Common myeloid progenitor, CD34-positive (primary cell): ENCODE measurements around the gene UGT1A6.
"Not testable (repeated sequence)": the region's sequence is repeated elsewhere in the genome, so short reads cannot be mapped to it uniquely, and the experiment has no call there.

ENCODE experiments used
- CTCF ChIA-PET: fragments of 350-600 bp; sonication (Branson Sonifier 250); formaldehyde crosslinking; loops from one replicate; lab custom pipeline; 2021; ENCODE audit warnings: antibody characterized with exemption; lab: Charles Lee
- POLR2A ChIA-PET: fragments of 350-600 bp; sonication (Branson Sonifier 250); formaldehyde crosslinking; loops from one replicate; lab custom pipeline; 2021; ENCODE audit warnings: antibody characterized with exemption; lab: Charles Lee
- DNase-seq, 3 donors: peaks; one replicate each; pipeline versions ENCODE4 v3.0.0 to v3.0.0-alpha.2; 2013
- H3K27ac ChIP-seq, 2 experiments: 1 replicate in 1 of 2; 2 replicates in 1 of 2; pipeline ENCODE4 v1.7.0; 2013; ENCODE audit warnings: inconsistent platforms in 2 of 2, low read length in 2 of 2, mild to moderate bottlenecking in 2 of 2, low read depth in 1 of 2, moderate library complexity in 1 of 2; ENCODE audit not compliant: severe bottlenecking in 2 of 2, insufficient read depth in 1 of 2, poor library complexity in 1 of 2
- H3K27me3 ChIP-seq, 5 experiments: replicated peaks in 2 of 5; 1 replicate in 3 of 5; 2 replicates in 2 of 5; pipeline versions ENCODE4 v1.6.1 to v1.7.0; 2013; ENCODE audit warnings: low read length in 4 of 5, mild to moderate bottlenecking in 2 of 5, moderate library complexity in 2 of 5, inconsistent platforms in 1 of 5; ENCODE audit not compliant: insufficient read depth in 5 of 5, control insufficient read depth in 4 of 5
- H3K36me3 ChIP-seq, 4 experiments: 1 replicate in 2 of 4; 2 replicates in 2 of 4; pipeline versions ENCODE4 v1.6.1 to v1.7.0; 2013; ENCODE audit warnings: low read length in 3 of 4, control low read depth in 1 of 4, mild to moderate bottlenecking in 1 of 4; ENCODE audit not compliant: control insufficient read depth in 4 of 4, insufficient read depth in 4 of 4
- H3K4me1 ChIP-seq, 4 experiments: 1 replicate in 3 of 4; 2 replicates in 1 of 4; pipeline versions ENCODE4 v1.6.1 to v1.7.1; 2013; ENCODE audit warnings: low read length in 3 of 4, mild to moderate bottlenecking in 3 of 4, control low read depth in 1 of 4, inconsistent platforms in 1 of 4, moderate library complexity in 1 of 4; ENCODE audit not compliant: control insufficient read depth in 4 of 4, insufficient read depth in 4 of 4; ENCODE audit errors: control extremely low read depth in 1 of 4
- H3K4me3 ChIP-seq, 7 experiments: 1 replicate in 4 of 7; 2 replicates in 3 of 7; pipeline versions ENCODE4 v1.5.1 to v1.7.0; 2013; ENCODE audit warnings: mild to moderate bottlenecking in 7 of 7, low read length in 6 of 7, moderate library complexity in 6 of 7, inconsistent platforms in 2 of 7, low read depth in 2 of 7, control low read depth in 1 of 7; ENCODE audit not compliant: insufficient read depth in 4 of 7, control insufficient read depth in 1 of 7; ENCODE audit errors: extremely low read depth in 1 of 7
- H3K9me3 ChIP-seq, 5 experiments: 1 replicate in 4 of 5; 2 replicates in 1 of 5; pipeline versions ENCODE4 v1.6.1 to v1.7.1; 2013; ENCODE audit warnings: low read length in 4 of 5, mild to moderate bottlenecking in 2 of 5, inconsistent platforms in 1 of 5, low read depth in 1 of 5, moderate library complexity in 1 of 5; ENCODE audit not compliant: control insufficient read depth in 4 of 5, insufficient read depth in 2 of 5; ENCODE audit errors: control extremely low read depth in 1 of 5
- WGBS: methylation state at CpG from one replicate; pipeline ENCODE4 v1.1.5; 2013; ENCODE audit not compliant: insufficient coverage; 5-methylcytosine and 5-hydroxymethylcytosine counted together

Gene UGT1A6

DNA sequence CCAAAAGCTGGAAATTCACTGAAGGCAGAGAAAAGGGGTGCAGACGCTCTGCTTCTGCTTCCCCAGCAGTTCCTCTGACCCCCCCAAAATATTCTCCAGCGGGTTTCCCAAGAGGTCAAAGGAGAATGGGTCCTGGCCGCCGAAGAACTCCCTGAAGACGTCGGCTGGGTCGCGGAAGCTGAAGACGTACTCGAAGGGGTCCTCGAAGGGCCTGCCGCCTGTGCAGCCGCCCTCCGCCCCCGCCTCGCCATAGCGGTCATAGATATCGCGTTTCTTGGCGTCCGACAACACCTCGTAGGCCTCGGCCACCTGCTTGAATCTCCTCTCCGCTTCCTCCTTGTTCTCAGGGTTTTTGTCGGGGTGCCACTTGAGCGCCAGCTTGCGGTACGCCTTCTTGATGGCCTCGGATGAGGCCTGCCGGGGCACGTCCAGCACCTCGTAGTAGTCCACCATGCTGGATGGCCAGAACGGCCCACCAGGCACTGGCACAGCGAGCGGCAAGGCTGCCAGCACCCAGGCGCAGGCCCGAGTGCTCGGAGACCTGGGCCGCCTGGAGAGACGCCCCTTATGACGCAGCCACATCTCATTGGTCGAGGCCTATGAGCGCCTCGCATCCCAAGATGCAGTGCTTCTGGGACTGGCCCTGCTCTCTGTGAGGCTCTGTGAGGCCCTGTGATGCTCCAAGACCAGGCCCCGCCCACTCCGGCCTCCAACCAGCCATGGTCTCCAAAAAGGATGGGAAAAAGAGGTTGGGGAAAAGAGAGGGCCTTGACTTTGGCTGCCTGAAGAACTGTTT, 51.0 kb downstream of the UGT1A6 start:
- CTCF ChIA-PET: no interaction called here

GRCh38 chr2:233745073-233745755, 52.5 kb downstream of the UGT1A6 start:
- no peaks in the 10 kb centered on the region for H3K36me3 ChIP-seq
- DNase-seq: no peak
- H3K4me1 ChIP-seq: no peaks in the 10 kb centered on the region
- POLR2A ChIA-PET: no interaction called here
- 93% methylated on average over 2 of the region's 5 CpGs for WGBS
- no peak overlapping the region for H3K4me3 ChIP-seq
- H3K27ac ChIP-seq: no peak overlapping the region
- peaks cover 0 to 12% (median 2%) of the 10 kb centered on the region in 5 experiments for H3K27me3 ChIP-seq
- CTCF ChIA-PET: no interaction called here
- H3K9me3 ChIP-seq: peaks cover 0 to 1% (median 0%) of the 10 kb centered on the region in 5 experiments

More for the DNA sequence above, 51.0 kb downstream of the UGT1A6 start:
- DNase-seq: no peak
- no peak overlapping the region for H3K4me3 ChIP-seq
- H3K36me3 ChIP-seq: no peaks in the 10 kb centered on the region
- H3K27me3 ChIP-seq: peaks cover 0 to 12% (median 2%) of the 10 kb centered on the region in 5 experiments
- WGBS: 97% methylated on average over 35 of the region's 46 CpGs
- H3K9me3 ChIP-seq: peaks cover 0 to 1% (median 0%) of the 10 kb centered on the region in 5 experiments
- POLR2A ChIA-PET: no interaction called here
- no peaks in the 10 kb centered on the region for H3K4me1 ChIP-seq
- no peak overlapping the region for H3K27ac ChIP-seq

DNA sequence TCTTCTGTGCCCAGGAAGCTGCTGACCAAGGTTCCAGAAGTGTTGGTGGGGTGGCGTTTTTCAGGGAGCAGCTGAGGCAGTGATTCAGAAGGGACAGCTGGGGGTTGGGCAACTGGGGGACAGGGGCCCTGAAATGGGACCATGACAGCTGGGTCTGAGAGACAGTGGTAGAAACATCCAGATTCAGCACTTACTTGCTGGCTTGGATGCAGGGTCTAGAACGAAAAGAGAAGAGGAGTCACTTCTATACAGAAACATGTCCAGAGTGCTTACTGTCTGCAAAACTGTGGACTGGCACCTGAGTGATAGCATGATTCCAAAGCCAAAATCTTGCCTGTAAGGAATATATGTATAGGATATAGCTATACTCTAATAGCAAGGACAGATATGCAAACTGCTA, 53.1 kb downstream of the UGT1A6 start:
- 89% methylated on average over 2 of the region's 2 CpGs for WGBS
- CTCF ChIA-PET: not testable (repeated sequence)

GRCh38 chr2:233746475-233747282, 54.0 kb downstream of the UGT1A6 start:
- Histone ChIP-seq H3K4me3 (no peak overlapping the region), H3K36me3 (no peaks in the 10 kb centered on the region), H3K9me3 (peaks cover 0 to 7% (median 3%) of the 10 kb centered on the region in 5 experiments), H3K27me3 (peaks cover 0 to 12% (median 0%) of the 10 kb centered on the region in 5 experiments), H3K4me1 (no peaks in the 10 kb centered on the region), H3K27ac (no peak overlapping the region)
- ChIA-PET POLR2A (no interaction called here), CTCF (no interaction called here)
- no peak for DNase-seq
- WGBS: 90% methylated on average over 8 of the region's 10 CpGs

More for the DNA sequence above, 53.1 kb downstream of the UGT1A6 start:
- H3K36me3 ChIP-seq, H3K9me3 ChIP-seq, DNase-seq, H3K4me1 ChIP-seq, H3K4me3 ChIP-seq, POLR2A ChIA-PET, H3K27ac ChIP-seq: not testable (repeated sequence)
- H3K27me3 ChIP-seq: peaks cover 0 to 12% (median 2%) of the 10 kb centered on the region in 5 experiments

DNA sequence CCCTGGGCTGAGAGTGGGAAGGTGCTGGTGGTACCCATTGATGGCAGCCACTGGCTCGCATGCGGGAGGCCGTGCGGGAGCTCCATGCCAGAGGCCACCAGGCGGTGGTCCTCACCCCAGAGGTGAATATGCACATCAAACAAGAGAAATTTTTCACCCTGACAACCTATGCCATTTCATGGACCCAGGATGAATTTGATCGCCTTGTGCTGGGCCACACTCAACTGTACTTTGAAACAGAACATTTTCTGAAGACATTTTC, 54.5 kb downstream of the UGT1A6 start:
- DNase-seq: no peak
- H3K27me3 ChIP-seq: peaks cover 0 to 12% (median 0%) of the 10 kb centered on the region in 5 experiments
- H3K4me3 ChIP-seq: no peak overlapping the region
- H3K27ac ChIP-seq: no peak overlapping the region
- 89% methylated on average over 6 of the region's 6 CpGs for WGBS
- ChIA-PET POLR2A (no interaction called here), CTCF (no interaction called here)
- no peaks in the 10 kb centered on the region for H3K4me1 ChIP-seq
- peaks cover 0 to 7% (median 3%) of the 10 kb centered on the region in 5 experiments for H3K9me3 ChIP-seq
- no peaks in the 10 kb centered on the region for H3K36me3 ChIP-seq

DNA sequence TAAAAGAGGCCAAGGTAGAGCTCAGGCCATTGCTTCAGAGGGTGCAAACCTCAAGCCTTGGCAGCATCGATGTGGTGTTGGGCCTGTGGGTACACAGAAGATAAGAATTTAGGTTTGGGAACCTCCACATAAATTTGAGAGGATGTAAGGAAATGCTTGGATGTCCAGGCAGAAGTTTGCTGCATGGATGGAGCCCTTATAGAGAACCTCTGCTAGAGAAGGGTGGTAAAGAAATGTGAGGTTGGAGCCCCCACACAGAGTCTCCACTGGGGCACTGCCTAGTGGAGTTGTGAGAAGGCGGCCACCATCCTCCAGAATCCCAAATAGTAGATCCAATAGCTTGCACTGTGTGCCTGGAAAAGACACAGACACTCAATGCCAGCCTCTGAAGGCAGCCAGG, 58.0 kb downstream of the UGT1A6 start:
- peaks cover 0 to 15% (median 0%) of the 10 kb centered on the region in 5 experiments for H3K27me3 ChIP-seq
- H3K4me3 ChIP-seq, POLR2A ChIA-PET, H3K4me1 ChIP-seq, H3K9me3 ChIP-seq, DNase-seq, H3K27ac ChIP-seq, H3K36me3 ChIP-seq, CTCF ChIA-PET: not testable (repeated sequence)
- WGBS: 86% methylated on average over 2 of the region's 2 CpGs
